Amygdala (tissue), 56 donors: Measurements from ENCODE around the gene AFF3.

Experiments used
- DNase-seq, 56 donors: peaks; one replicate each; lab custom pipeline; 2025; lab: John Stamatoyannopoulos, UW

The AFF3 gene

GRCh38 chr2:99634234-99634633, 508.2 kb downstream of the AFF3 start:
- DNase-seq, result no peak

GRCh38 chr2:99631700-99632099, 510.7 kb downstream of the AFF3 start:
- DNase-seq, result no peak

GRCh38 chr2:99629320-99629719, 513.1 kb downstream of the AFF3 start:
- no peak for DNase-seq

- no peak for DNase-seq
Observed at GRCh38 chr2:99626158-99626557, 516.2 kb downstream of the AFF3 start.

GRCh38 chr2:99624677-99625076, 517.7 kb downstream of the AFF3 start:
- DNase-seq, result no peak

- DNase-seq, result no peak
Observed at GRCh38 chr2:99623613-99624012, 518.8 kb downstream of the AFF3 start.

- no peak for DNase-seq
Observed at GRCh38 chr2:99623035-99623434, 519.4 kb downstream of the AFF3 start.

- no peak for DNase-seq
Observed at GRCh38 chr2:99622534-99622933, 519.9 kb downstream of the AFF3 start.

- no peak for DNase-seq
Observed at GRCh38 chr2:99621774-99622173, 520.6 kb downstream of the AFF3 start.

GRCh38 chr2:99621106-99621505, 521.3 kb downstream of the AFF3 start:
- no peak for DNase-seq

GRCh38 chr2:99619151-99619550, 523.2 kb downstream of the AFF3 start:
- no peak for DNase-seq

- no peak for DNase-seq
Observed at GRCh38 chr2:99618579-99619097, 523.8 kb downstream of the AFF3 start.

GRCh38 chr2:99617811-99618210, 524.6 kb downstream of the AFF3 start:
- no peak for DNase-seq

GRCh38 chr2:99615247-99615771, 527.1 kb downstream of the AFF3 start:
- DNase-seq, result peak in 29 of 56 donors; percentile 5 to 76 (median 41)

- no peak for DNase-seq
Observed at GRCh38 chr2:99613980-99614379, 528.4 kb downstream of the AFF3 start.

- DNase-seq, result no peak
Observed at GRCh38 chr2:99611786-99612185, 530.6 kb downstream of the AFF3 start.

- no peak for DNase-seq
Observed at GRCh38 chr2:99611034-99611433, 531.4 kb downstream of the AFF3 start.

GRCh38 chr2:99609851-99610381, 532.5 kb downstream of the AFF3 start:
- no peak for DNase-seq

GRCh38 chr2:99608861-99609260, 533.5 kb downstream of the AFF3 start:
- DNase-seq, result no peak

GRCh38 chr2:99607861-99608491, 534.4 kb downstream of the AFF3 start:
- no peak for DNase-seq

- no peak for DNase-seq
Observed at GRCh38 chr2:99607454-99607853, 534.9 kb downstream of the AFF3 start.

GRCh38 chr2:99605036-99605435, 537.4 kb downstream of the AFF3 start:
- no peak for DNase-seq
